Activated effector memory CD4-positive, alpha-beta T cell treated with anti-CD3 and anti-CD28 coated beads, Interleukin-2, amount 50 U/mL, for 16 hours (primary cell): ENCODE measurements around the gene CSF2RB.
A peak's percentile ranks its signal among the peaks of the same experiment; 100 is the strongest.

Experiments used
- DNase-seq: peaks from one replicate; pipeline ENCODE4 v3.0.0-alpha.2; 2020

Gene CSF2RB

GRCh38 chr22:36913427-36914389, at the start of gene CSF2RB:
TSS of gene CSF2RB (plus strand) at chr22:36913628. CDS start at chr22:36922208, 8,580 bp downstream.
- DNase-seq, result no peak

- DNase-seq, result peak; percentile 49
These were observed 49.4 kb upstream of the CSF2RB start for GRCh38 chr22:36863979-36864378.

- DNase-seq, result no peak
These were observed 48.8 kb upstream of the CSF2RB start for GRCh38 chr22:36864454-36865215.

- DNase-seq, result no peak
These were observed 48.1 kb upstream of the CSF2RB start for GRCh38 chr22:36865346-36865745.

- DNase-seq, result no peak
These were observed 45.7 kb upstream of the CSF2RB start for GRCh38 chr22:36867695-36868094.

GRCh38 chr22:36868546-36869181, 44.8 kb upstream of the CSF2RB start:
- DNase-seq, result no peak

- no peak for DNase-seq
These were observed 43.2 kb upstream of the CSF2RB start for GRCh38 chr22:36870250-36870649.

GRCh38 chr22:36871669-36872081, 41.8 kb upstream of the CSF2RB start:
- no peak for DNase-seq

GRCh38 chr22:36872084-36872483, 41.3 kb upstream of the CSF2RB start:
- DNase-seq, result no peak

- no peak for DNase-seq
These were observed 40.4 kb upstream of the CSF2RB start for GRCh38 chr22:36872866-36873498.

- DNase-seq, result peak; percentile 73
These were observed 39.7 kb upstream of the CSF2RB start for GRCh38 chr22:36873614-36874308.

- no peak for DNase-seq
These were observed 39.1 kb upstream of the CSF2RB start for GRCh38 chr22:36874309-36874696.

GRCh38 chr22:36874736-36875135, 38.7 kb upstream of the CSF2RB start:
- DNase-seq, result no peak

- no peak for DNase-seq
These were observed 37.7 kb upstream of the CSF2RB start for GRCh38 chr22:36875741-36876140.

- DNase-seq, result no peak
These were observed 33.7 kb upstream of the CSF2RB start for GRCh38 chr22:36879775-36880174.

GRCh38 chr22:36881504-36882245, 31.8 kb upstream of the CSF2RB start:
- no peak for DNase-seq

GRCh38 chr22:36884349-36885158, 28.9 kb upstream of the CSF2RB start:
- DNase-seq, result no peak

- no peak for DNase-seq
These were observed 28.0 kb upstream of the CSF2RB start for GRCh38 chr22:36885474-36885873.

GRCh38 chr22:36886016-36886415, 27.4 kb upstream of the CSF2RB start:
- no peak for DNase-seq

GRCh38 chr22:36887162-36887561, 26.3 kb upstream of the CSF2RB start:
- DNase-seq, result no peak

- DNase-seq, result no peak
These were observed 21.8 kb upstream of the CSF2RB start for GRCh38 chr22:36891646-36892045.
